Lung (tissue), 12 donors: ENCODE results near the gene CALHM6. TPM values are rescaled to one million over a fixed set of nuclear protein-coding genes. Genes with fewer than 3 reads are reported as not detected.

Source experiments
- ATAC-seq: fragments of 200-7000 bp; cut with Tn5 transposase; one replicate; pipeline ENCODE4 v1.9.1; 2020; ENCODE audit warnings: moderate number of reproducible peaks; ENCODE audit not compliant: insufficient read depth, low FRiP score
- DNase-seq, 3 donors: peaks; one replicate each; pipeline ENCODE4 v3.0.0-alpha.2; 2013 to 2017
- H3K27ac ChIP-seq, 2 donors: one replicate each; pipeline ENCODE4 v1.5.1; 2013; ENCODE audit warnings: mild to moderate bottlenecking in 2 of 2, moderate library complexity in 2 of 2, control low read depth in 1 of 2, inconsistent platforms in 1 of 2, low read depth in 1 of 2, low read length in 1 of 2
- H3K27me3 ChIP-seq, 3 donors: one replicate each; pipeline ENCODE4 v1.5.1; 2013; ENCODE audit warnings: low read length in 2 of 3; ENCODE audit not compliant: control insufficient read depth in 3 of 3, insufficient read depth in 3 of 3
- H3K36me3 ChIP-seq, 4 donors: one replicate each; pipeline ENCODE4 v1.5.1; 2013; ENCODE audit warnings: low read length in 4 of 4, mild to moderate bottlenecking in 1 of 4, moderate library complexity in 1 of 4; ENCODE audit not compliant: control insufficient read depth in 4 of 4, insufficient read depth in 4 of 4
- H3K4me1 ChIP-seq, 5 donors: one replicate each; pipeline ENCODE4 v1.5.1; 2013; ENCODE audit warnings: low read length in 5 of 5, mild to moderate bottlenecking in 2 of 5, moderate library complexity in 1 of 5; ENCODE audit not compliant: control insufficient read depth in 5 of 5, insufficient read depth in 5 of 5
- H3K4me3 ChIP-seq: one replicate; pipeline ENCODE4 v1.5.1; 2013; ENCODE audit warnings: mild to moderate bottlenecking, control low read depth, moderate library complexity
- H3K9ac ChIP-seq, 2 donors: one replicate each; pipeline ENCODE4 v1.5.1; 2013; ENCODE audit warnings: low read length in 2 of 2, control low read depth in 1 of 2; ENCODE audit not compliant: insufficient read depth in 1 of 2
- H3K9me3 ChIP-seq, 4 donors: one replicate each; pipeline ENCODE4 v1.5.1; 2013; ENCODE audit warnings: low read length in 3 of 4, mild to moderate bottlenecking in 1 of 4, moderate library complexity in 1 of 4; ENCODE audit not compliant: control insufficient read depth in 4 of 4, insufficient read depth in 3 of 4
- CTCF ChIP-seq: IDR thresholded peaks from 2 replicates; pipeline ENCODE4 v1.5.1; 2012; ENCODE audit warnings: mild to moderate bottlenecking; ENCODE audit errors: control extremely low read depth, extremely low read depth
- WGBS, 2 donors: extraction: QIAGEN DNeasy Blood & Tissue Kit; methylation state at CpG; one replicate each; pipeline ENCODE4 v1.1.7; 2013; 5-methylcytosine and 5-hydroxymethylcytosine counted together
- polyA plus RNA-seq, 2 donors: library from polyadenylated mRNA; stranded (reverse); fragments of 200-250 nt; gene quantifications; one replicate each; pipeline ENCODE4 v1.2.1, GENCODE V29; 2013
- total RNA-seq, 2 donors: library from RNA; depleted of rRNA in 1 of 2; stranded (reverse); fragments of >200 nt in 1 of 2; gene quantifications; one replicate each; pipeline ENCODE4 v1.2.1, GENCODE V29; 2014 to 2021
- donor health status: control.
- donor health status: control.
- donor health status: Bipolar disorder and iron deficiency.
- donor health status: healthy.
- donor health status: DM: yes; HTN: yes; CAD: no.

The CALHM6 gene
- total and polyA plus RNA-seq, 4 donors, result 2.1 to 20.8 (median 7.6) TPM

DNA sequence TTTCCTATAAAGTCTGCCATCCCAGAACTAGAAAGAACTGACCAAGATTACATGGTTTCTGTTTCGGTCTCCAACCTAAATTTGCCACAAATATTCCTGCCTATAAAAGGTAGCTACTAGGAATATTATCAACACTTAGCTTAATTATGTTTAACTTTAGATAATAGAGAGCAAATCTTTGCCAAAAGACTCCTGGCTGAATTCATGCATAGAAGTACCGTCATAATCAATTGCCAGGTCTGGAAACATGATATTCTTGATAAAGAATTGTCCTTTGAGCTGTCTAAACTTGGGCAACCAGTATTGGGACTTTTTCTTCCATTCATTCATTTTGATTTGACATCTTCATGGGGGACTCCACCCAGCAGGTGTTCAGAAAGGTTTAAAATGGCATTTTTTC, 22.4 kb downstream of the CALHM6 start:
- no peak for DNase-seq
- ATAC-seq, result no peak

GRCh38 chr6:116485559-116486184, 24.5 kb downstream of the CALHM6 start:
- 77 to 78% methylated on average over 5 of the region's 5 CpGs for WGBS, 2 donors
- H3K9ac ChIP-seq, result no peak overlapping the region
- H3K27me3 ChIP-seq, result no peaks in the 10 kb centered on the region
- DNase-seq (peak in 2 of 3 donors; percentile 44 to 47), ATAC-seq (no peak)
- no peak overlapping the region for H3K27ac ChIP-seq
- no peaks in the 10 kb centered on the region for H3K9me3 ChIP-seq
- H3K36me3 ChIP-seq, result no peaks in the 10 kb centered on the region
- H3K4me3 ChIP-seq, result no peak overlapping the region
- H3K4me1 ChIP-seq, result peaks cover 0 to 3% (median 0%) of the 10 kb centered on the region in 5 donors
- TF ChIP-seq CTCF, result no peak

More for the DNA sequence above, 22.4 kb downstream of the CALHM6 start:
- no peak for TF ChIP-seq CTCF
- Histone ChIP-seq H3K9me3 (no peaks in the 10 kb centered on the region), H3K4me3 (no peak overlapping the region), H3K36me3 (no peaks in the 10 kb centered on the region), H3K4me1 (peaks cover 0 to 3% (median 0%) of the 10 kb centered on the region in 5 donors), H3K27ac (no peak overlapping the region), H3K27me3 (no peaks in the 10 kb centered on the region), H3K9ac (no peak overlapping the region)
- WGBS, 2 donors, result 76 to 93% methylated on average over 2 of the region's 2 CpGs

DNA sequence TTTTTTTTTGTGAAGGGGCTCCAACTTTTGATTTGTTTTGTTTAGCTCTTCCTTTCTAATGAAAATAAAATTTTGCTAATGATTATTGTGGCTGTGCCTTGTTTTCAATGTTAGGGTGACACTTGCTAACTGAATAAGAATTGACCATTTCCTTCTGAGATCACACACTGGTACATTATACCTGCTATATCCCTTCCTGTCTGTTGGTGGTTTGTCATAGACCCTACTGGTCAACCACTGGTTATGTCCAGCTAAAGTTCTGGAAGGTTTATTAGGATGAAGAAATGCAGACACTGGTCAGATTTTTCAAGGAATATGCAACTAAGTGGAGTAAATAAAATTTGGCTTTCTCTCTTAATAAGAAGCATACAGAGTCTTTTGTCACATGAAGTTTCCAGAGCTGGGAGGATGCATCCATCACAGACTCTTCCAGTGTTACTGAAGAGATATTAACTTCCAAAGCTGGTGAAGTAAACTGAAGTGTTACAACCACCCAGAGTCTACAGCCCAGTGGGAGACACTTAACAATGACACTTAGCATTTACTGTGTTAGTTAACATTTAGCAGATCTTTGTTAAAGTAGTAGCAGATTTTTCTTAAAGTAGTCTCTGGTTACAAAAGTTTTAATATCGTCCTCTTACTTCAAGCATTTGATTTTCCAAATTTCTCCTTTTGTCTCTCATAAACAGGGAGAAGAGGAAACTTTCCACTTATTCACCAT, 30.6 kb downstream of the CALHM6 start:
- TF ChIP-seq CTCF, result no peak
- Histone ChIP-seq H3K27ac (no peak overlapping the region), H3K4me3 (no peak overlapping the region), H3K9me3 (no peaks in the 10 kb centered on the region), H3K9ac (no peak overlapping the region), H3K36me3 (no peaks in the 10 kb centered on the region), H3K4me1 (peaks cover 0 to 8% (median 0%) of the 10 kb centered on the region in 5 donors), H3K27me3 (no peaks in the 10 kb centered on the region)
- DNase-seq (no peak), ATAC-seq (no peak)
- WGBS, 2 donors, result 77 to 90% methylated on average over 1 of the region's 1 CpG
